K562 (cell line): ENCODE data around the gene MVK. TPM values are rescaled to one million over a fixed set of nuclear protein-coding genes. Genes with fewer than 3 reads are reported as not detected.

Source experiments
- CBX8 ChIP-seq: fragments of 200-600 bp; sonication (generic); IDR thresholded peaks from 2 replicates; pipeline ENCODE4 v1.6.1; 2012; ENCODE audit warnings: borderline replicate concordance, mixed run types, low read depth, mild to moderate bottlenecking, moderate library complexity, mixed read lengths, low read length, control low read depth, inconsistent platforms; ENCODE audit not compliant: poor library complexity, severe bottlenecking; ENCODE audit errors: extremely low read depth
- CREB3 ChIP-seq: fragments of 450-650 bp; conservative IDR thresholded peaks from 2 replicates; pipeline ENCODE4 v1.6.1; 2016; ENCODE audit warnings: missing genetic modification characterization, low read depth, mild to moderate bottlenecking, missing compliant biosample characterization, moderate library complexity
- IFI16 ChIP-seq: fragments of 250-450 bp; sonication (Bioruptor Pico); IDR thresholded peaks from 2 replicates; pipeline ENCODE4 v2.1.2; 2022; ENCODE audit warnings: mild to moderate bottlenecking, inconsistent platforms
- KDM1A ChIP-seq, 2 experiments: fragments of 450-650 bp; IDR thresholded peaks; 2 replicates each; pipeline ENCODE4 v1.6.1; 2016; ENCODE audit warnings: mild to moderate bottlenecking in 2 of 2
- MXI1 ChIP-seq: IDR thresholded peaks from 2 replicates; pipeline ENCODE4 v1.6.1; 2011; ENCODE audit warnings: low read depth, mild to moderate bottlenecking, improper control_type of control experiment, low read length
- MYBL2 ChIP-seq, 2 experiments: fragments of 450-650 bp in 1 of 2; sonication (generic) in 1 of 2; formaldehyde crosslinking in 1 of 2; IDR thresholded peaks; 2 replicates each; pipeline versions ENCODE4 v1.6.1 to v1.8.1; 2017 to 2022; ENCODE audit warnings: borderline replicate concordance in 1 of 2, inconsistent platforms in 1 of 2, low read depth in 1 of 2, mild to moderate bottlenecking in 1 of 2, missing genetic modification reagents in 1 of 2, moderate library complexity in 1 of 2
- TFAM ChIP-seq: fragments of 250-450 bp; sonication (Bioruptor Pico); conservative IDR thresholded peaks from 2 replicates; pipeline ENCODE4 v1.5.0; 2021; ENCODE audit warnings: mild to moderate bottlenecking, moderate library complexity
- ZBTB12 ChIP-seq: fragments of 250-450 bp; sonication (Bioruptor Pico); IDR thresholded peaks from 2 replicates; pipeline ENCODE4 v1.4.0; 2020
- polyA plus RNA-seq, 8 experiments: library from polyadenylated mRNA; depleted of rRNA in 4 of 8; stranded (reverse) in 5 of 8; unstranded in 3 of 8; fragments of >200 nt; fragmentation: Nextera tagmentation in 2 of 8; fragmentation: Illumina TruSeq in 1 of 8; extraction: Ambion mirVana in 2 of 8; extraction: Trizol in 1 of 8; gene quantifications; 2 replicates each; pipeline versions ENCODE4 v1.2.1 to v1.2.3, GENCODE V29; 2011 to 2014; ENCODE audit warnings: inconsistent platforms in 1 of 8, missing spikeins in 1 of 8
- total RNA-seq, 7 experiments: library from RNA; depleted of rRNA in 6 of 7; stranded (reverse); fragments of >200 nt in 6 of 7; fragmentation: Illumina TruSeq in 2 of 7; extraction: Trizol in 2 of 7; gene quantifications; 2 replicates each; pipeline versions ENCODE4 v1.2.1 to v1.2.3, GENCODE V29; 2011 to 2021; ENCODE audit warnings: low replicate concordance in 1 of 7
- TF ChIP-seq, protein P1 (sequence below): fragments of 450-650 bp; IDR thresholded peaks from 2 replicates; pipeline ENCODE4 v1.6.1; 2018; ENCODE audit not compliant: partially characterized antibody
- TF ChIP-seq, protein P2 (sequence below): sonication (generic); formaldehyde crosslinking; IDR thresholded peaks from 2 replicates; pipeline ENCODE4 v1.8.0; 2022; ENCODE audit warnings: missing genetic modification reagents, mild to moderate bottlenecking, moderate library complexity, borderline replicate concordance

The MVK gene
- total and polyA plus RNA-seq, 9 of the 15 experiments (the other 6 are each of a cell fraction or from before 2014, with no cell fraction given) = 0.41 to 33.6 (median 18.8) TPM

DNA sequence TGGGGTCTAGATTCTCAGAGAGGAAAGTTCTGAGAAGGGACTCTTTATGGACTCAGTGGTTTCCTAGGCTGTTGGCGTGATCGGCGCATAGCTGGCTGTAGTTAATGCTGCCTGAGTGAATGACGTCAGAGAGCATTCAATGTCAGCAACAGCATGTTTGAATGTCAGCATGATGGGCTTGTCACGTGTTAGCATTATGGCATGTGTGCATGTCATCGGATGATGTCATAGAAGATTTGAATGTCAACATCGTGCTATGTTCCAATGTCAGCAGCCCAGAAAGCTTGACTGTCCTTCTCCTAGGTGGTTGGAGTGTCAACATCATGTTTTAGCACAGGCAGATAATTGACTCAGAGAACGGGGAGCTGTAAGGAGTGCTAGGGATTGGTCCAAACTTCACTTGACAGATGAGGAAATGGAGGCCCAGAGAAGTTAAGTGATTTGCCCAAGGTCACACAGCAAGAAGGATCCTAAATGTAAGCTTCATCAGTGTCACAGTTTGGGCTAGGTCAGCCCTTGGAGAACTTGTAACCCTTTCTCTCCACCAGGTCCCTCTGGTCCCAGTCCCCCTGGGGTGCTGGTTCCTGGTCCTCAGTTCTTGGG, 45.5 kb downstream of the MVK start (continued):
- TF ChIP-seq, protein P1, sequence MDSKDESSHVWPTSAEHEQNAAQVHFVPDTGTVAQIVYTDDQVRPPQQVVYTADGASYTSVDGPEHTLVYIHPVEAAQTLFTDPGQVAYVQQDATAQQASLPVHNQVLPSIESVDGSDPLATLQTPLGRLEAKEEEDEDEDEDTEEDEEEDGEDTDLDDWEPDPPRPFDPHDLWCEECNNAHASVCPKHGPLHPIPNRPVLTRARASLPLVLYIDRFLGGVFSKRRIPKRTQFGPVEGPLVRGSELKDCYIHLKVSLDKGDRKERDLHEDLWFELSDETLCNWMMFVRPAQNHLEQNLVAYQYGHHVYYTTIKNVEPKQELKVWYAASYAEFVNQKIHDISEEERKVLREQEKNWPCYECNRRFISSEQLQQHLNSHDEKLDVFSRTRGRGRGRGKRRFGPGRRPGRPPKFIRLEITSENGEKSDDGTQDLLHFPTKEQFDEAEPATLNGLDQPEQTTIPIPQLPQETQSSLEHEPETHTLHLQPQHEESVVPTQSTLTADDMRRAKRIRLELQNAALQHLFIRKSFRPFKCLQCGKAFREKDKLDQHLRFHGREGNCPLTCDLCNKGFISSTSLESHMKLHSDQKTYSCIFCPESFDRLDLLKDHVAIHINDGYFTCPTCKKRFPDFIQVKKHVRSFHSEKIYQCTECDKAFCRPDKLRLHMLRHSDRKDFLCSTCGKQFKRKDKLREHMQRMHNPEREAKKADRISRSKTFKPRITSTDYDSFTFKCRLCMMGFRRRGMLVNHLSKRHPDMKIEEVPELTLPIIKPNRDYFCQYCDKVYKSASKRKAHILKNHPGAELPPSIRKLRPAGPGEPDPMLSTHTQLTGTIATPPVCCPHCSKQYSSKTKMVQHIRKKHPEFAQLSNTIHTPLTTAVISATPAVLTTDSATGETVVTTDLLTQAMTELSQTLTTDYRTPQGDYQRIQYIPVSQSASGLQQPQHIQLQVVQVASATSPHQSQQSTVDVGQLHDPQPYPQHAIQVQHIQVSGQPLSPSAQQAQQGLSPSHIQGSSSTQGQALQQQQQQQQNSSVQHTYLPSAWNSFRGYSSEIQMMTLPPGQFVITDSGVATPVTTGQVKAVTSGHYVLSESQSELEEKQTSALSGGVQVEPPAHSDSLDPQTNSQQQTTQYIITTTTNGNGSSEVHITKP = no peak
- TF ChIP-seq CREB3 (tag) = no peak
- TF ChIP-seq IFI16 (CRISPR knock-in tag) = no peak
- TF ChIP-seq, protein P2, sequence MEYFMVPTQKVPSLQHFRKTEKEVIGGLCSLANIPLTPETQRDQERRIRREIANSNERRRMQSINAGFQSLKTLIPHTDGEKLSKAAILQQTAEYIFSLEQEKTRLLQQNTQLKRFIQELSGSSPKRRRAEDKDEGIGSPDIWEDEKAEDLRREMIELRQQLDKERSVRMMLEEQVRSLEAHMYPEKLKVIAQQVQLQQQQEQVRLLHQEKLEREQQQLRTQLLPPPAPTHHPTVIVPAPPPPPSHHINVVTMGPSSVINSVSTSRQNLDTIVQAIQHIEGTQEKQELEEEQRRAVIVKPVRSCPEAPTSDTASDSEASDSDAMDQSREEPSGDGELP = no peak
- no peak for TF ChIP-seq CBX8
- TF ChIP-seq KDM1A (IDR thresholded peaks at IDR 0.05) = peak in 1 of 2 experiments; percentile 57; a peak in 1 of 4 replicates
- no peak for TF ChIP-seq TFAM
- no peak for TF ChIP-seq MYBL2 (IDR thresholded peaks at IDR 0.05; ENCODE audit: low read depth)
- no peak for TF ChIP-seq MYBL2 (CRISPR knock-in tag; IDR thresholded peaks at IDR 0.05; ENCODE audit: borderline replicate concordance)
- no peak for TF ChIP-seq MXI1
- no peak for TF ChIP-seq ZBTB12 (CRISPR knock-in tag)
